Vagina (tissue), 2 donors: Measurements from ENCODE around the gene CCNQ. TPM values are rescaled to one million over a fixed set of nuclear protein-coding genes. Genes with fewer than 3 reads are reported as not detected.

ENCODE experiments used
- DNase-seq, 2 donors: peaks; one replicate each; pipeline ENCODE4 v3.0.0-alpha.2; 2017; ENCODE audit errors: extremely low spot score in 2 of 2
- H3K27ac ChIP-seq: fragments of 200-600 bp; sonication (generic); one replicate; pipeline ENCODE4 v1.5.1; 2019
- H3K27me3 ChIP-seq: fragments of 200-600 bp; sonication (generic); one replicate; pipeline ENCODE4 v1.5.1; 2019
- H3K36me3 ChIP-seq, 2 donors: fragments of 200-600 bp; sonication (generic); one replicate each; pipeline ENCODE4 v1.5.1; 2017 to 2019
- H3K4me1 ChIP-seq: fragments of 200-600 bp; sonication (generic); one replicate; pipeline ENCODE4 v1.5.1; 2019
- H3K4me3 ChIP-seq, 2 donors: fragments of 200-600 bp; sonication (generic); 1 replicate in 1 of 2; 2 replicates in 1 of 2; pipeline ENCODE4 v1.5.1; 2016 to 2019
- H3K9me3 ChIP-seq: fragments of 200-600 bp; sonication (generic); one replicate; pipeline ENCODE4 v1.5.1; 2019
- POLR2A ChIP-seq, 2 donors: fragments of 450-650 bp; IDR thresholded peaks; one replicate each; pipeline ENCODE4 v1.6.1; 2017; ENCODE audit warnings: antibody characterized with exemption in 2 of 2, mild to moderate bottlenecking in 2 of 2, moderate library complexity in 2 of 2
- POLR2AphosphoS5 ChIP-seq, 2 donors: sonication (generic); formaldehyde crosslinking; IDR thresholded peaks; one replicate each; pipeline ENCODE4 v1.9.0; 2017; ENCODE audit warnings: antibody characterized with exemption in 2 of 2, mild to moderate bottlenecking in 2 of 2, low read depth in 1 of 2; ENCODE audit not compliant: insufficient read depth in 1 of 2
- intact Hi-C: fragments of 100-400 bp; cut with DNase I; formaldehyde crosslinking; loops from one replicate; pipeline ENCODE4 v1.15.1; 2023
- total RNA-seq: library from RNA; depleted of rRNA; stranded (reverse); fragments of >200 nt; gene quantifications from one replicate; pipeline ENCODE4 v1.2.3, GENCODE V29; 2016
- TF ChIP-seq, protein P1 (sequence below), 3 experiments: fragments of 450-650 bp in 2 of 3; fragments of 200-600 bp in 1 of 3; sonication (generic) in 1 of 3; IDR thresholded peaks; one replicate each; pipeline ENCODE4 v1.5.1; 2017 to 2019; ENCODE audit warnings: antibody characterized with exemption in 3 of 3, mild to moderate bottlenecking in 2 of 3, moderate library complexity in 2 of 3

Gene CCNQ
- total RNA-seq, 1 donor from 2014 or later, result 31.2 TPM

DNA sequence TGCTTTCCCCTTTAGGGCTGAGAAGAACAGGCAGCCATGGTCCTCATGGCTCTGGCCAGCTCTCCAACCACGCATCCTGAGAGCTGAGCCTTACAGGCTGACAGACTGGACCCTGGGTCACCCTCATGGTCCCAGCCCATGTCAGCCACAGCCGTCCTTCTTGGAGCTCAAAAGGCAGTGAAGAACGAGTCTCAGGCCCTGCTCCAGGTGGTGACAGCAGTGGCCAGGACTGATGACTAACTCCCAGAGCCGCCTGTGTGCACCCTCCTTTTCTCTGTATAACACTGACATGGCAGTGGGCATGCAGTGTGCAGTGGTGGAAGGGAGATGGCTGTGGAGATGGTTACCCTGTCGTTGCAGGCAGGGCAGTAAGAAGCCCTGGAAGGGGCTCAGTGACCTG is 37.8 kb upstream of the CCNQ start:
- DNase-seq, result no peak
- H3K4me3 ChIP-seq, result no peak overlapping the region
- no peaks in the 10 kb centered on the region for H3K9me3 ChIP-seq
- intact Hi-C loops, result no loop called here
- no peak overlapping the region for H3K27ac ChIP-seq
- TF ChIP-seq, protein P1, sequence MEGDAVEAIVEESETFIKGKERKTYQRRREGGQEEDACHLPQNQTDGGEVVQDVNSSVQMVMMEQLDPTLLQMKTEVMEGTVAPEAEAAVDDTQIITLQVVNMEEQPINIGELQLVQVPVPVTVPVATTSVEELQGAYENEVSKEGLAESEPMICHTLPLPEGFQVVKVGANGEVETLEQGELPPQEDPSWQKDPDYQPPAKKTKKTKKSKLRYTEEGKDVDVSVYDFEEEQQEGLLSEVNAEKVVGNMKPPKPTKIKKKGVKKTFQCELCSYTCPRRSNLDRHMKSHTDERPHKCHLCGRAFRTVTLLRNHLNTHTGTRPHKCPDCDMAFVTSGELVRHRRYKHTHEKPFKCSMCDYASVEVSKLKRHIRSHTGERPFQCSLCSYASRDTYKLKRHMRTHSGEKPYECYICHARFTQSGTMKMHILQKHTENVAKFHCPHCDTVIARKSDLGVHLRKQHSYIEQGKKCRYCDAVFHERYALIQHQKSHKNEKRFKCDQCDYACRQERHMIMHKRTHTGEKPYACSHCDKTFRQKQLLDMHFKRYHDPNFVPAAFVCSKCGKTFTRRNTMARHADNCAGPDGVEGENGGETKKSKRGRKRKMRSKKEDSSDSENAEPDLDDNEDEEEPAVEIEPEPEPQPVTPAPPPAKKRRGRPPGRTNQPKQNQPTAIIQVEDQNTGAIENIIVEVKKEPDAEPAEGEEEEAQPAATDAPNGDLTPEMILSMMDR (IDR thresholded peaks at IDR 0.05), result no peak
- TF ChIP-seq POLR2AphosphoS5 (IDR thresholded peaks at IDR 0.05; ENCODE audit: insufficient read depth in 1 of 2, low read depth in 1 of 2) (no peak), POLR2A (IDR thresholded peaks at IDR 0.05) (no peak)
- no peaks in the 10 kb centered on the region for H3K27me3 ChIP-seq
- no peaks in the 10 kb centered on the region for H3K36me3 ChIP-seq
- no peaks in the 10 kb centered on the region for H3K4me1 ChIP-seq

DNA sequence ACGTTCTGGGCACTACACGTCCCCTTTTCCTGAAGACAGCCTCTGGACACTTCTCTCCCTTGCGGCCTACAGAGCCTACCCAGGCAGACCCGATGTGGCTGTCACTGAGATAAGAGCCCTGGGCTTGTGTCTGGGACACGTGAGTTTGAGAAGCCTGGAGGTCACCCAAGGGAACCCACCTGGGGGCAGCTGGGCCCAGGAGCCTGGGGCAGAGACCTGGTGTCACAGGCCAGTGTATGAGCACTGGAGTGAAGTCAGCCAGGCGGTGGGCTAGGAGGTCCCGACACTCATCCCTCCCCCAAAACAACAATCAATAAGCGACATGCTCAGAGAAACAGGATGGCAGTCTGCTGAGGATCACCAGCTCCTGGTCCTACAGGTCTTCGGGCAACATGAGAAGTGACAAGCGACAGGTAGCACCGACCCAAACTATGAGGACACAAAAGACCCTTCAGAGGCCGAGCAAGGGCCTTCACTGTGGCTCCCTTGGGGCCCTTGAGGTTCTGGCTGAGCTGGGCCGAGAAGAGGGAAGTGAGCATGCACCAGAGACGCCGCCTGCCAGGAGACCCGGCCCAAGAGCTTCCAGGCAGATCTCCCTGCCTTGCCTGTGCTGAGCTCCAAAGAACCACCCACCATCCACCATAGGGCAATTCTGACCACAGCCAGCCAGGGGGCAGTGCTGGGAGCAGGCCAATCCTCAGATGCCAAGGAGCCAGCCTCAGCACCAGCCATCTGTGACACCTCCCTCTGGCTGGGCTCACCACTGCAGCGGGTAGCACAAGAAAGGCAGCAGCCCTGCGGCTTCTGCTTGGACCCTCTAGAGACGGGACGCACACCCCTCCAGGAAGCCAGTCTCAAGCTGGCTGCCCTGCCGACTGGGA is 37.1 kb upstream of the CCNQ start:
- no peaks in the 10 kb centered on the region for H3K9me3 ChIP-seq
- no peak overlapping the region for H3K4me3 ChIP-seq
- H3K27me3 ChIP-seq, result no peaks in the 10 kb centered on the region
- no peaks in the 10 kb centered on the region for H3K36me3 ChIP-seq
- H3K27ac ChIP-seq, result no peak overlapping the region
- TF ChIP-seq POLR2A (IDR thresholded peaks at IDR 0.05) (no peak), POLR2AphosphoS5 (IDR thresholded peaks at IDR 0.05; ENCODE audit: insufficient read depth in 1 of 2, low read depth in 1 of 2) (no peak)
- TF ChIP-seq, protein P1 (IDR thresholded peaks at IDR 0.05), result no peak
- intact Hi-C loops, result no loop called here
- DNase-seq, result no peak
- no peaks in the 10 kb centered on the region for H3K4me1 ChIP-seq

DNA sequence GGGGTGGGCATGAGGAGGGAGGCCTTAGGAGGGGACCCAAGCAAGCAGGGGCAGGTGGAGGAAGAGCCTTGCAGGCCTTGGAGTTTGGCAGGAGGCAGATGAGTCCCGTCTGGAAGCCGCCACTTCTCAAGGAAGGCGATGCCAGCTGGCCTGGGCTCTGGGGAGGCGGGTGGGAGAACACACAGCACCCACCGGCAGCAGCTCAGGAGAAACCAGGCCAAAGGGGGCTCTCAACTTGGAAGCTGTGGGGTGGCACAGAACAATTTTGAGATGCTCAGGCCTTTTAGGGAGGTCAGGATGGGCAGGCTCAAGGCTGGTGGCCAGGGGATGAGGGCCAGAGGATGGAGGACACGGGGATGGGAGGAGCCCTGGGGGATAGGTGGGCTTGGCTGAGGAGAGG is 36.4 kb upstream of the CCNQ start:
- Histone ChIP-seq H3K27me3 (no peaks in the 10 kb centered on the region), H3K36me3 (no peaks in the 10 kb centered on the region), H3K4me1 (no peaks in the 10 kb centered on the region), H3K9me3 (no peaks in the 10 kb centered on the region), H3K27ac (no peak overlapping the region), H3K4me3 (no peak overlapping the region)
- intact Hi-C loops, result no loop called here
- TF ChIP-seq POLR2A (IDR thresholded peaks at IDR 0.05) (no peak), POLR2AphosphoS5 (IDR thresholded peaks at IDR 0.05; ENCODE audit: insufficient read depth in 1 of 2, low read depth in 1 of 2) (no peak)
- TF ChIP-seq, protein P1 (IDR thresholded peaks at IDR 0.05), result no peak
- no peak for DNase-seq

DNA sequence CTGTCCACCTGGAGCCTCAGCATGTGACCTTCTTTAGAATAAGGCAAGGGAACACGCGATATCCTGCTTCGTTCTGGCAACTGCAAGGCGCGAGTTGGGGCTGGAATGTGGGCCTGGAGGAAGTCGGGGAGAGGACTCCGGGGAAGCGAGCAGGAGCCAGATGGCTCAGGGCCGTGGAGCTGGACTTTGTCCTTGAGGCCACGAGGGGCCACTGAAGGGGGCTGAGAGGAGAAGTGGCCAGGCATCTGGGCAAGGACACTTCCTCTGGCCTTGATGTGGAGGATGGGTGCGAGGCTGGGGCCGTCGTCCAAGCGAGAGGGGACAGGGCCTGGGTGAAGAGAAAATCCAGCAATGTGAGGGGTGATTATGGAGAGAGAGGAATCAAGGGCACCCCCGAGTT is 35.9 kb upstream of the CCNQ start:
- Histone ChIP-seq H3K36me3 (no peaks in the 10 kb centered on the region), H3K27me3 (no peaks in the 10 kb centered on the region), H3K4me1 (no peaks in the 10 kb centered on the region), H3K4me3 (no peak overlapping the region), H3K27ac (no peak overlapping the region), H3K9me3 (no peaks in the 10 kb centered on the region)
- intact Hi-C loops, result no loop called here
- TF ChIP-seq POLR2A (IDR thresholded peaks at IDR 0.05), result no peak
- TF ChIP-seq, protein P1 (IDR thresholded peaks at IDR 0.05), result no peak
- no peak for DNase-seq

DNA sequence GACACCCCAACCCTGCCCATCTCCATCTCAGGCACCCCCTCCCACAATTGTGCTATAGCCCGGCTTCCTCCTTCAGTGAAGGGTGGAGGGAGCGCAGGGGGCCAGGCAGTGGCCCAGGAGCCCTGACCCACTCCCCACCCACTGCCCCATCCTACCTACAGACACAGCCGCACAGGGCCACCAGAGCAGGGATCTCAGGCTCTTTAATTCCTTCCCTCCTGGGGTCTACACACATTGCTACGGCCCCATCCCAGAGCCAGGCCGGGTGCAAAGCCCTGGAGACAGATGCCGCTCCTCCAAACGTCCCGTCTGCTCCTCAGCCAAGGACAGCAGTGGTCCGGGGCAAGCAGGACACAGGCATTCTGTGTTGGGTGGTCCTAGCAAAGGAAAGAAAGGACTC is 35.3 kb upstream of the CCNQ start:
- no peaks in the 10 kb centered on the region for H3K4me1 ChIP-seq
- TF ChIP-seq POLR2AphosphoS5 (IDR thresholded peaks at IDR 0.05; ENCODE audit: insufficient read depth in 1 of 2, low read depth in 1 of 2) (no peak), POLR2A (IDR thresholded peaks at IDR 0.05) (no peak)
- TF ChIP-seq, protein P1 (IDR thresholded peaks at IDR 0.05), result no peak
- no peak overlapping the region for H3K4me3 ChIP-seq
- no peaks in the 10 kb centered on the region for H3K9me3 ChIP-seq
- no peak for DNase-seq
- no peak overlapping the region for H3K27ac ChIP-seq
- H3K36me3 ChIP-seq, result no peaks in the 10 kb centered on the region
- intact Hi-C loops, result no loop called here
- H3K27me3 ChIP-seq, result no peaks in the 10 kb centered on the region
